ENCODE results near the gene IPMK.

GRCh38 chr10:58267713-58268453 is at the start of gene IPMK:
- TF ChIP-seq, protein P1, sequence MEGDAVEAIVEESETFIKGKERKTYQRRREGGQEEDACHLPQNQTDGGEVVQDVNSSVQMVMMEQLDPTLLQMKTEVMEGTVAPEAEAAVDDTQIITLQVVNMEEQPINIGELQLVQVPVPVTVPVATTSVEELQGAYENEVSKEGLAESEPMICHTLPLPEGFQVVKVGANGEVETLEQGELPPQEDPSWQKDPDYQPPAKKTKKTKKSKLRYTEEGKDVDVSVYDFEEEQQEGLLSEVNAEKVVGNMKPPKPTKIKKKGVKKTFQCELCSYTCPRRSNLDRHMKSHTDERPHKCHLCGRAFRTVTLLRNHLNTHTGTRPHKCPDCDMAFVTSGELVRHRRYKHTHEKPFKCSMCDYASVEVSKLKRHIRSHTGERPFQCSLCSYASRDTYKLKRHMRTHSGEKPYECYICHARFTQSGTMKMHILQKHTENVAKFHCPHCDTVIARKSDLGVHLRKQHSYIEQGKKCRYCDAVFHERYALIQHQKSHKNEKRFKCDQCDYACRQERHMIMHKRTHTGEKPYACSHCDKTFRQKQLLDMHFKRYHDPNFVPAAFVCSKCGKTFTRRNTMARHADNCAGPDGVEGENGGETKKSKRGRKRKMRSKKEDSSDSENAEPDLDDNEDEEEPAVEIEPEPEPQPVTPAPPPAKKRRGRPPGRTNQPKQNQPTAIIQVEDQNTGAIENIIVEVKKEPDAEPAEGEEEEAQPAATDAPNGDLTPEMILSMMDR (IDR thresholded peaks at IDR 0.05; ENCODE audit: insufficient read depth, low read depth, low read length) = no peak
- TF ChIP-seq EZH2 (IDR thresholded peaks at IDR 0.05; ENCODE audit: insufficient read depth, low read length) = no peak
